Aorta (tissue), 5 donors: ENCODE results near the gene UBAP2L. TPM values are rescaled to one million over a fixed set of nuclear protein-coding genes. Genes with fewer than 3 reads are reported as not detected.
"Not testable (repeated sequence)": the region's sequence is repeated elsewhere in the genome, so short reads cannot be mapped to it uniquely, and the experiment has no call there.

ENCODE experiments used
- ATAC-seq: fragments of 200-7000 bp; cut with Tn5 transposase; one replicate; pipeline ENCODE4 v1.9.1; 2022; ENCODE audit warnings: moderate library complexity; ENCODE audit not compliant: low FRiP score
- DNase-seq, 2 donors: peaks; one replicate each; pipeline ENCODE4 v3.0.0-alpha.2; 2020
- H3K27ac ChIP-seq, 2 donors: one replicate each; pipeline ENCODE4 v1.5.1; 2013; ENCODE audit warnings: low read length in 2 of 2, mild to moderate bottlenecking in 2 of 2, moderate library complexity in 2 of 2, control low read depth in 1 of 2, inconsistent platforms in 1 of 2, low read depth in 1 of 2
- H3K27me3 ChIP-seq, 2 donors: one replicate each; pipeline ENCODE4 v1.6.1; 2013; ENCODE audit warnings: control low read depth in 1 of 2, low read length in 1 of 2, mild to moderate bottlenecking in 1 of 2, moderate library complexity in 1 of 2; ENCODE audit not compliant: insufficient read depth in 2 of 2, control insufficient read depth in 1 of 2
- H3K36me3 ChIP-seq, 2 donors: one replicate each; pipeline ENCODE4 v1.6.1; 2013; ENCODE audit warnings: control low read depth in 1 of 2, low read length in 1 of 2, mild to moderate bottlenecking in 1 of 2; ENCODE audit not compliant: insufficient read depth in 2 of 2, control insufficient read depth in 1 of 2
- H3K4me1 ChIP-seq, 2 donors: one replicate each; pipeline ENCODE4 v1.6.1; 2013; ENCODE audit warnings: low read length in 2 of 2, control low read depth in 1 of 2, mild to moderate bottlenecking in 1 of 2, moderate library complexity in 1 of 2; ENCODE audit not compliant: insufficient read depth in 2 of 2, control insufficient read depth in 1 of 2
- H3K4me3 ChIP-seq, 2 donors: one replicate each; pipeline ENCODE4 v1.5.1; 2013; ENCODE audit warnings: low read length in 2 of 2, control low read depth in 1 of 2, mild to moderate bottlenecking in 1 of 2
- H3K9me3 ChIP-seq: one replicate; pipeline ENCODE4 v1.6.1; 2013; ENCODE audit warnings: mild to moderate bottlenecking, low read length; ENCODE audit not compliant: control insufficient read depth
- WGBS, 2 donors: extraction: QIAGEN DNeasy Blood & Tissue Kit; methylation state at CpG; one replicate each; pipeline ENCODE4 v1.1.7; 2013; 5-methylcytosine and 5-hydroxymethylcytosine counted together
- intact Hi-C, 2 donors: fragments of 100-400 bp; cut with DNase I; formaldehyde crosslinking; loops; one replicate each; pipeline versions ENCODE4 v1.14.2 to v1.15.0; 2022
- microRNA-seq, 2 donors: library from miRNA; unstranded; fragments of <30 nt; microRNA quantifications; one replicate each; pipeline ENCODE4 v1.2.0, GENCODE V29; 2020
- polyA plus RNA-seq, 2 donors: library from polyadenylated mRNA; stranded (reverse); fragments of 200-250 nt; gene quantifications; one replicate each; pipeline ENCODE4 v1.2.3, GENCODE V29; 2013
- total RNA-seq, 2 donors: library from RNA; stranded (reverse); fragmentation: NEBNext Ultra II Directional; extraction: Animal tissue kit (Norgen Biotek cat#: 25700); gene quantifications; one replicate each; pipeline ENCODE4 v1.2.1, GENCODE V29; 2021
- donor health status: healthy with polysubstance abuse.
- donor health status: Bipolar disorder and iron deficiency.
- donor health status: DM: no; HTN: no; CAD: no.
- donor health status: DM: no; HTN: no; CAD: no.
- donor health status: DM: yes; HTN: yes; CAD: no.

The UBAP2L gene
- total and polyA plus RNA-seq, 4 donors: 31.9 to 146 (median 86.8) TPM

- H3K36me3 ChIP-seq, ATAC-seq, H3K27me3 ChIP-seq, H3K9me3 ChIP-seq, H3K4me1 ChIP-seq, H3K27ac ChIP-seq, intact Hi-C loops, DNase-seq, H3K4me3 ChIP-seq: not testable (repeated sequence)
- 79 to 86% methylated on average over 3 of the region's 3 CpGs for WGBS, 2 donors
Observed at GRCh38 chr1:154314226-154314625, 93.5 kb downstream of the UBAP2L start.

- intact Hi-C loops: no loop called here
- Histone ChIP-seq H3K4me3 (no peak overlapping the region), H3K36me3 (no peaks in the 10 kb centered on the region), H3K27me3 (no peaks in the 10 kb centered on the region), H3K27ac (no peak overlapping the region), H3K4me1 (no peaks in the 10 kb centered on the region), H3K9me3 (no peaks in the 10 kb centered on the region)
- ATAC-seq (no peak), DNase-seq (no peak)
- 85 to 93% methylated on average over 1 of the region's 1 CpG for WGBS, 2 donors
Observed at GRCh38 chr1:154316704-154317103, 95.9 kb downstream of the UBAP2L start.

GRCh38 chr1:154318386-154318785 lies 97.6 kb downstream of the UBAP2L start:
- H3K4me1 ChIP-seq: no peaks in the 10 kb centered on the region
- DNase-seq (no peak), ATAC-seq (no peak)
- H3K27ac ChIP-seq: no peak overlapping the region
- H3K9me3 ChIP-seq: no peaks in the 10 kb centered on the region
- no peaks in the 10 kb centered on the region for H3K27me3 ChIP-seq
- 31 to 33% methylated on average over 4 of the region's 4 CpGs for WGBS, 2 donors
- intact Hi-C loops: no loop called here
- H3K36me3 ChIP-seq: no peaks in the 10 kb centered on the region
- no peak overlapping the region for H3K4me3 ChIP-seq

Small RNA genes lying within 50 kb of the gene (microRNA-seq; reads per million reads assigned to microRNA genes)
- gene MIR190B: 5.0 to 23.8 reads per million in 2 donors

Other genes with a start within 250 kb of the UBAP2L start
- gene JTB, start 243.3 kb upstream of the UBAP2L start, total RNA-seq: 10 to 100 TPM; 84.8 to 88.3 TPM
- 100 to 1,000 TPM; 204 to 227 TPM for gene JTB, start 243.3 kb upstream of the UBAP2L start, polyA plus RNA-seq
- gene RAB13, start 234.6 kb upstream of the UBAP2L start, total RNA-seq: 100 to 1,000 TPM; 127 to 135 TPM
- 100 to 1,000 TPM; 266 to 643 TPM for gene RAB13, start 234.6 kb upstream of the UBAP2L start, polyA plus RNA-seq
- 1,000 to 10,000 TPM; 1,406 to 1,521 TPM for gene RPS27, start 230.2 kb upstream of the UBAP2L start, total RNA-seq
- gene RPS27, start 230.2 kb upstream of the UBAP2L start, polyA plus RNA-seq: over 10,000 TPM; 13,485 to 25,693 TPM
- gene NUP210L, start 65.9 kb upstream of the UBAP2L start, total RNA-seq: under 1 TPM; 0.12 to 0.16 TPM
- under 1 TPM in 1 of 2 donors, not detected in 1; 0.15 TPM for gene NUP210L, start 65.9 kb upstream of the UBAP2L start, polyA plus RNA-seq
- 100 to 1,000 TPM; 182 to 186 TPM for gene TPM3, start 28.9 kb upstream of the UBAP2L start, total RNA-seq
- 100 to 1,000 TPM in 1 of 2 donors, 10 to 100 TPM in 1; 79.7 to 138 TPM for gene TPM3, start 28.9 kb upstream of the UBAP2L start, polyA plus RNA-seq
- not detected for gene CFAP141, start 14.6 kb upstream of the UBAP2L start, total RNA-seq
- not detected for gene CFAP141, start 14.6 kb upstream of the UBAP2L start, polyA plus RNA-seq
- 10 to 100 TPM; 52.2 to 57.1 TPM for gene HAX1, start 51.7 kb downstream of the UBAP2L start, total RNA-seq
- gene HAX1, start 51.7 kb downstream of the UBAP2L start, polyA plus RNA-seq: 10 to 100 TPM; 70.6 to 98.6 TPM
- under 1 TPM in 1 of 2 donors, not detected in 1; 0.26 TPM for gene AQP10, start 100.1 kb downstream of the UBAP2L start, total RNA-seq
- gene AQP10, start 100.1 kb downstream of the UBAP2L start, polyA plus RNA-seq: 10 to 100 TPM in 1 of 2 donors, under 1 TPM in 1; 0.08 to 10.3 TPM
- gene ATP8B2, start 104.6 kb downstream of the UBAP2L start, total RNA-seq: 100 to 1,000 TPM; 122 to 176 TPM
- 10 to 100 TPM; 28.8 to 54.9 TPM for gene ATP8B2, start 104.6 kb downstream of the UBAP2L start, polyA plus RNA-seq
- gene IL6R, start 184.4 kb downstream of the UBAP2L start, total RNA-seq: 10 to 100 TPM; 16.5 to 18.2 TPM
- 1 to 10 TPM; 3.6 to 6.6 TPM for gene IL6R, start 184.4 kb downstream of the UBAP2L start, polyA plus RNA-seq